HUDEP-2 (cell line): ENCODE measurements around the gene SV2A.
"Not testable (repeated sequence)": the region's sequence is repeated elsewhere in the genome, so short reads cannot be mapped to it uniquely, and the experiment has no call there.

Experiments
- DNase-seq, 76 experiments: peaks; one replicate each; lab custom pipeline; 2025; ENCODE audit not compliant: unreplicated experiment in 76 of 76; lab: John Stamatoyannopoulos, UW

Gene SV2A

GRCh38 chr1:149888247-149888998 lies 29.2 kb downstream of the SV2A start:
- peak in 75 of 76 experiments; percentile 49 to 96 (median 83) for DNase-seq

- peak in 75 of 76 experiments; percentile 30 to 97 (median 83) for DNase-seq
These were observed 30.0 kb downstream of the SV2A start for GRCh38 chr1:149887456-149888246.

GRCh38 chr1:149887196-149887455 lies 30.5 kb downstream of the SV2A start:
- peak in 5 of 76 experiments; percentile 64 to 81 (median 73) for DNase-seq

GRCh38 chr1:149886396-149887195 lies 31.0 kb downstream of the SV2A start:
- peak in 75 of 76 experiments; percentile 45 to 100 (median 93) for DNase-seq

- peak in 8 of 76 experiments; percentile 35 to 75 (median 63) for DNase-seq
These were observed 31.6 kb downstream of the SV2A start for GRCh38 chr1:149886121-149886395.

GRCh38 chr1:149885339-149886120 lies 32.1 kb downstream of the SV2A start:
- DNase-seq, result peak in 74 of 76 experiments; percentile 42 to 91 (median 74)

GRCh38 chr1:149884433-149885338 lies 33.0 kb downstream of the SV2A start:
- peak in 49 of 76 experiments; percentile 11 to 72 (median 40) for DNase-seq

- no peak for DNase-seq
These were observed 33.9 kb downstream of the SV2A start for GRCh38 chr1:149883598-149884247.

GRCh38 chr1:149881876-149882275 lies 35.8 kb downstream of the SV2A start:
- DNase-seq, result no peak

GRCh38 chr1:149879556-149879955 lies 38.1 kb downstream of the SV2A start:
- no peak for DNase-seq

- peak in 5 of 76 experiments; percentile 5 to 43 (median 11) for DNase-seq
These were observed 40.3 kb downstream of the SV2A start for GRCh38 chr1:149877211-149877946.

GRCh38 chr1:149873060-149873459 lies 44.6 kb downstream of the SV2A start:
- DNase-seq, result not testable (repeated sequence)

GRCh38 chr1:149866887-149867286 lies 50.8 kb downstream of the SV2A start:
- not testable (repeated sequence) for DNase-seq

GRCh38 chr1:149861497-149862054 lies 56.1 kb downstream of the SV2A start:
- not testable (repeated sequence) for DNase-seq

GRCh38 chr1:149860684-149861496 lies 56.8 kb downstream of the SV2A start:
- DNase-seq, result not testable (repeated sequence)

GRCh38 chr1:149860271-149860670 lies 57.4 kb downstream of the SV2A start:
- DNase-seq, result not testable (repeated sequence)
